ENCODE results near the gene PIGV. TPM values are rescaled to one million over a fixed set of nuclear protein-coding genes. Genes with fewer than 3 reads are reported as not detected.
A peak's percentile ranks its signal among the peaks of the same experiment; 100 is the strongest.
"Not testable (repeated sequence)": the region's sequence is repeated elsewhere in the genome, so short reads cannot be mapped to it uniquely, and the experiment has no call there.

PIGV gene
- total RNA-seq, 2 donors from 2014 or later: 6.4 to 13.8 TPM

DNA sequence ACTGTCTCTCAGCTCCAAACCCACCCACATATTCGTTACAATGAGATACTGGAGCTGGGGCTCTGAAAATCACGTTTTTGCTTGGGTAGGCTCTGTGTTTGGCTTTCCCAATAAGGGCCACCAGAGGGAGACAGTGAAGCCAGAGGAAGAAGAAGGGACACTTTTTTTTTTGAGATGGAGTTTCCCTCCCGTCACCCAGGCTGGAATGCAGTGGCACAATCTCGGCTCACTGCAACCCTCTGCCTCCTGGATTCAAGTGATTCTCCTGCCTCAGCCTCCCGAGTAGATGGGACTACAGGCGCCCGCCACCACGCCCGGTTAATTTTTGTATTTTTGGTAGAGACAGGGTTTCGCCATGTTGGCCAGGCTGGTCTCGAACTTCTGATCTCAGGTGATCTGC is 22.4 kb downstream of the PIGV start:
- H3K4me3 ChIP-seq, H3K36me3 ChIP-seq, H3K9me3 ChIP-seq, H3K27ac ChIP-seq, H3K27me3 ChIP-seq, H3K4me1 ChIP-seq: not testable (repeated sequence)
- TF ChIP-seq, protein P1, sequence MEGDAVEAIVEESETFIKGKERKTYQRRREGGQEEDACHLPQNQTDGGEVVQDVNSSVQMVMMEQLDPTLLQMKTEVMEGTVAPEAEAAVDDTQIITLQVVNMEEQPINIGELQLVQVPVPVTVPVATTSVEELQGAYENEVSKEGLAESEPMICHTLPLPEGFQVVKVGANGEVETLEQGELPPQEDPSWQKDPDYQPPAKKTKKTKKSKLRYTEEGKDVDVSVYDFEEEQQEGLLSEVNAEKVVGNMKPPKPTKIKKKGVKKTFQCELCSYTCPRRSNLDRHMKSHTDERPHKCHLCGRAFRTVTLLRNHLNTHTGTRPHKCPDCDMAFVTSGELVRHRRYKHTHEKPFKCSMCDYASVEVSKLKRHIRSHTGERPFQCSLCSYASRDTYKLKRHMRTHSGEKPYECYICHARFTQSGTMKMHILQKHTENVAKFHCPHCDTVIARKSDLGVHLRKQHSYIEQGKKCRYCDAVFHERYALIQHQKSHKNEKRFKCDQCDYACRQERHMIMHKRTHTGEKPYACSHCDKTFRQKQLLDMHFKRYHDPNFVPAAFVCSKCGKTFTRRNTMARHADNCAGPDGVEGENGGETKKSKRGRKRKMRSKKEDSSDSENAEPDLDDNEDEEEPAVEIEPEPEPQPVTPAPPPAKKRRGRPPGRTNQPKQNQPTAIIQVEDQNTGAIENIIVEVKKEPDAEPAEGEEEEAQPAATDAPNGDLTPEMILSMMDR (IDR thresholded peaks at IDR 0.05): peak; percentile 58 to 71
- peak; percentile 73 for DNase-seq (ENCODE audit: low spot score)

DNA sequence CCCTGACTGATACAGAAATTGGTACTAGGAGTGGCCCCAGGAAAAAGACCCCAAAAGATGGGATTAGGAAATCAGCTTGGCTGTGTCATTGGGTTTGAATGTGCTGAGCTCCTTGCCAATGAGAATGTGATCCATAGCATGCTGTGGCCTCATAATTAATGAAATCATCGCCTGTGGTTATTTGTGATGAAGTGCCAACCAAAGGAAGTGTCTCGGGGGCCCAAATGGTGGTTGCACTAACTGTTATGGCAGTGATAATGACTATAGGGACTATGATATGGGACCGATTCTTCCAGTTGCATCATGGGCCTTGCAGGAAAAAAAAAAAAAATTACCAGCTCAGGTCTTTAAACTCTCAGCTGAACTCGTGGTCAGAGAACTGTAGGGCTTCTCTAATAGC is 23.3 kb downstream of the PIGV start:
- H3K4me1 ChIP-seq: no peaks in the 10 kb centered on the region
- TF ChIP-seq, protein P1 (IDR thresholded peaks at IDR 0.05): no peak
- no peak overlapping the region for H3K4me3 ChIP-seq
- no peak for DNase-seq (ENCODE audit: low spot score)
- H3K27ac ChIP-seq: no peak overlapping the region
- no peaks in the 10 kb centered on the region for H3K27me3 ChIP-seq
- H3K36me3 ChIP-seq: no peaks in the 10 kb centered on the region
- H3K9me3 ChIP-seq: no peaks in the 10 kb centered on the region

DNA sequence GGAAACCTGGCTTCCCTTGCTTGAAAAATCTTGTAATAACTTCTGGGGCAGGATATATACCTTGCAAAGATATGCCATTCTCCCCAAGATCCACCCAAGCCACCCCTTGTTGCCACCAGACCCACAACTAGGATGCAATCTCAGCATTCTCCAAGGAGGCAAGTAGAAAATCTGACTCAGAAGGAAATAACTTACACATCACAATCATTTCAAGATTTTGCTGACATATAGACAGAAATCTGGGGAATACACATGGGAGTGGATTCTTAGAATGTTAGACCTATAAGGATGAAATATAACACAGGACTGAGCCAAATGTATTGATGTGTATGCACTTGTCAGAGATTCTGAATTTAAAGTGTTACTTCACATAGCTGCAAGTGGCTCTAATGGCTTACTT is 24.0 kb downstream of the PIGV start:
- TF ChIP-seq, protein P1 (IDR thresholded peaks at IDR 0.05): no peak
- no peaks in the 10 kb centered on the region for H3K36me3 ChIP-seq
- H3K27ac ChIP-seq: no peak overlapping the region
- H3K4me3 ChIP-seq: no peak overlapping the region
- H3K27me3 ChIP-seq: no peaks in the 10 kb centered on the region
- H3K4me1 ChIP-seq: no peaks in the 10 kb centered on the region
- DNase-seq (ENCODE audit: low spot score): no peak
- H3K9me3 ChIP-seq: no peaks in the 10 kb centered on the region

GRCh38 chr1:26814377-26814776 is 26.6 kb downstream of the PIGV start:
- no peak for DNase-seq (ENCODE audit: low spot score)
- no peaks in the 10 kb centered on the region for H3K27me3 ChIP-seq
- no peaks in the 10 kb centered on the region for H3K36me3 ChIP-seq

DNA sequence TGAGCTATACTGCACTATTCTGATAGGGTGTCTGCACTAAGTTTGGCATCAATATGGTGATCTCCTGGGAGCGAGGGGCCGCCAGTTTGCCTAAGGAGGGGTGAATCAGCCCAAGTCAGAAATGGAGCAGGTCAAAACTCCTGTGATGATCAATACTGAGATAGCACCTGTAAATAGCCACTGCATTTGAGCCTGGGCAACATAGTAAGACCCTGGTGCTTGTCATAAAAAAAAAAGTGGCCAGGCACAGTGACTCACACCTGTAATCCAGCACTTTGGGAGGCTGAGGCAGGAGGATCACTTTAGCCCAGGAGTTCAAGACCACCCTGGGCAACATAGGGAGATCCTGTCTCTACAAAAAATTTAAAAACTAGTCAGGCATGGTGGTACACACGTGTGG is 27.1 kb downstream of the PIGV start:
- Histone ChIP-seq H3K27me3 (no peaks in the 10 kb centered on the region), H3K27ac (no peak overlapping the region), H3K9me3 (no peaks in the 10 kb centered on the region), H3K4me3 (no peak overlapping the region), H3K4me1 (no peaks in the 10 kb centered on the region), H3K36me3 (no peaks in the 10 kb centered on the region)
- TF ChIP-seq, protein P1 (IDR thresholded peaks at IDR 0.05): no peak
- no peak for DNase-seq (ENCODE audit: low spot score)

More at GRCh38 chr1:26814377-26814776, 26.6 kb downstream of the PIGV start:
- no peak overlapping the region for H3K4me3 ChIP-seq
- H3K4me1 ChIP-seq: no peaks in the 10 kb centered on the region
- no peaks in the 10 kb centered on the region for H3K9me3 ChIP-seq
- TF ChIP-seq, protein P1 (IDR thresholded peaks at IDR 0.05): no peak
- no peak overlapping the region for H3K27ac ChIP-seq

- TF ChIP-seq, protein P1 (IDR thresholded peaks at IDR 0.05): no peak
- H3K9me3 ChIP-seq: no peaks in the 10 kb centered on the region
Observed at GRCh38 chr1:26820784-26821269, 33.1 kb downstream of the PIGV start.

More at GRCh38 chr1:26820784-26821269, 33.1 kb downstream of the PIGV start:
- DNase-seq (ENCODE audit: low spot score): no peak
- Histone ChIP-seq H3K27ac (no peak overlapping the region), H3K36me3 (no peaks in the 10 kb centered on the region), H3K4me1 (peaks cover 0 to 5% of the 10 kb centered on the region in 2 donors), H3K4me3 (no peak overlapping the region), H3K27me3 (no peaks in the 10 kb centered on the region)
